Endodermal cell (in vitro differentiated cells): Measurements from ENCODE around the gene PIF1. TPM values are rescaled to one million over a fixed set of nuclear protein-coding genes. Genes with fewer than 3 reads are reported as not detected.

Experiments used
- DNase-seq: peaks from one replicate; pipeline ENCODE4 v3.0.0-alpha.2; 2017
- H3K27ac ChIP-seq: 2 replicates; pipeline ENCODE4 v1.5.1; 2013; ENCODE audit warnings: mild to moderate bottlenecking, low read depth, low read length, moderate library complexity
- H3K27me3 ChIP-seq: 2 replicates; pipeline ENCODE4 v1.6.1; 2013; ENCODE audit warnings: mild to moderate bottlenecking, low read length, moderate library complexity; ENCODE audit not compliant: insufficient read depth, control insufficient read depth, poor library complexity, severe bottlenecking
- H3K36me3 ChIP-seq: 2 replicates; pipeline ENCODE4 v1.7.0; 2013; ENCODE audit warnings: mild to moderate bottlenecking, low read length, moderate library complexity; ENCODE audit not compliant: control insufficient read depth, insufficient read depth
- H3K4me1 ChIP-seq: one replicate; pipeline ENCODE4 v1.7.0; 2013; ENCODE audit warnings: low read length; ENCODE audit not compliant: control insufficient read depth, insufficient read depth
- H3K4me3 ChIP-seq: 2 replicates; pipeline ENCODE4 v1.5.1; 2013; ENCODE audit warnings: mild to moderate bottlenecking, low read length, moderate library complexity
- H3K9ac ChIP-seq: 2 replicates; pipeline ENCODE4 v1.6.1; 2013; ENCODE audit warnings: mild to moderate bottlenecking, low read length, moderate library complexity; ENCODE audit not compliant: poor library complexity, severe bottlenecking; ENCODE audit errors: extremely low read depth
- H3K9me3 ChIP-seq: 2 replicates; pipeline ENCODE4 v1.6.1; 2013; ENCODE audit warnings: mild to moderate bottlenecking, low read length, moderate library complexity; ENCODE audit not compliant: control insufficient read depth
- H3K27ac Mint-ChIP-seq: 2 replicates; pipeline ENCODE4 v1.8.0; 2020; ENCODE audit warnings: mixed read lengths
- H3K27me3 Mint-ChIP-seq: 2 replicates; pipeline ENCODE4 v1.8.0; 2021; ENCODE audit warnings: mild to moderate bottlenecking, mixed read lengths; ENCODE audit not compliant: insufficient read depth
- H3K36me3 Mint-ChIP-seq: 2 replicates; pipeline ENCODE4 v1.8.0; 2020; ENCODE audit warnings: low read depth, mixed read lengths
- H3K4me1 Mint-ChIP-seq: 2 replicates; pipeline ENCODE4 v1.8.0; 2020; ENCODE audit warnings: mixed read lengths
- H3K4me3 Mint-ChIP-seq: 2 replicates; pipeline ENCODE4 v1.8.0; 2020; ENCODE audit warnings: mild to moderate bottlenecking, moderate library complexity, mixed read lengths
- H3K9me3 Mint-ChIP-seq: 2 replicates; pipeline ENCODE4 v1.8.0; 2020; ENCODE audit warnings: mild to moderate bottlenecking, mixed read lengths
- CTCF ChIP-seq: fragments of 200-600 bp; sonication (generic); conservative IDR thresholded peaks from 2 replicates; pipeline ENCODE4 v1.5.0; 2021; ENCODE audit warnings: antibody characterized with exemption, mild to moderate bottlenecking
- WGBS, 2 experiments: methylation state at CpG; one replicate each; pipeline versions ENCODE4 v1.1.5 to v1.1.7; 2013; ENCODE audit warnings: missing lambda C conversion rate in 2 of 2, mixed read lengths in 1 of 2; ENCODE audit not compliant: insufficient coverage in 1 of 2, insufficient read length in 1 of 2; 5-methylcytosine and 5-hydroxymethylcytosine counted together
- total RNA-seq, 2 donors: library from RNA; stranded (reverse); fragmentation: NEBNext Ultra II Directional in 1 of 2; extraction: Animal tissue kit (Norgen Biotek cat#: 25700) in 1 of 2; gene quantifications; 2 replicates in 1 of 2; 3 replicates in 1 of 2; pipeline ENCODE4 v1.2.1, GENCODE V29; 2021

PIF1 gene
- total RNA-seq, 2 donors from 2014 or later, result 60.7 to 64.6 TPM

- no peaks in the 10 kb centered on the region for H3K9me3 ChIP-seq
- Mint-ChIP-seq H3K27me3 (no peaks in the 10 kb centered on the region), H3K4me1 (peaks cover 44% of the 10 kb centered on the region), H3K4me3 (no peak overlapping the region), H3K27ac (peak overlapping the region; percentile 28), H3K36me3 (no peaks in the 10 kb centered on the region), H3K9me3 (no peaks in the 10 kb centered on the region)
- H3K36me3 ChIP-seq, result no peaks in the 10 kb centered on the region
- no peak overlapping the region for H3K9ac ChIP-seq
- no peak for DNase-seq
- H3K4me1 ChIP-seq, result peaks cover 11% of the 10 kb centered on the region
- H3K27me3 ChIP-seq, result no peaks in the 10 kb centered on the region
- WGBS, 2 experiments, result 82 to 100% methylated on average over 1 of the region's 1 CpG
- no peak for TF ChIP-seq CTCF
- peak overlapping the region; percentile 30 for H3K4me3 ChIP-seq
- H3K27ac ChIP-seq, result no peak overlapping the region
Observed at GRCh38 chr15:64779630-64780029, 45.8 kb downstream of the PIF1 start.

- peak; percentile 59 for DNase-seq
- no peak for TF ChIP-seq CTCF
- no peaks in the 10 kb centered on the region for H3K36me3 Mint-ChIP-seq
- no peaks in the 10 kb centered on the region for H3K9me3 ChIP-seq
- H3K9me3 Mint-ChIP-seq, result no peaks in the 10 kb centered on the region
- WGBS, 2 experiments, result 54 to 63% methylated on average over 2 of the region's 2 CpGs
- no peaks in the 10 kb centered on the region for H3K27me3 Mint-ChIP-seq
- no peak overlapping the region for H3K27ac Mint-ChIP-seq
- H3K27me3 ChIP-seq, result no peaks in the 10 kb centered on the region
- H3K4me3 Mint-ChIP-seq, result no peak overlapping the region
- peaks cover 40% of the 10 kb centered on the region for H3K4me1 Mint-ChIP-seq
- H3K4me3 ChIP-seq, result peak overlapping the region; percentile 30
- peaks cover 11% of the 10 kb centered on the region for H3K4me1 ChIP-seq
- H3K36me3 ChIP-seq, result no peaks in the 10 kb centered on the region
- H3K27ac ChIP-seq, result no peak overlapping the region
- no peak overlapping the region for H3K9ac ChIP-seq
Observed at GRCh38 chr15:64779024-64779423, 46.4 kb downstream of the PIF1 start.

GRCh38 chr15:64776402-64776786 lies 49.1 kb downstream of the PIF1 start:
- H3K4me1 ChIP-seq, result peaks cover 12% of the 10 kb centered on the region
- Mint-ChIP-seq H3K27me3 (no peaks in the 10 kb centered on the region), H3K4me3 (peak overlapping the region; percentile 96), H3K36me3 (no peaks in the 10 kb centered on the region), H3K9me3 (no peaks in the 10 kb centered on the region), H3K4me1 (peaks cover 42% of the 10 kb centered on the region), H3K27ac (peak overlapping the region; percentile 96)
- no peaks in the 10 kb centered on the region for H3K9me3 ChIP-seq
- 12 to 16% methylated on average over 11 to 25 of the region's 25 CpGs for WGBS, 2 experiments
- peak overlapping the region; percentile 81 for H3K4me3 ChIP-seq
- no peak for TF ChIP-seq CTCF
- H3K27me3 ChIP-seq, result no peaks in the 10 kb centered on the region
- H3K27ac ChIP-seq, result no peak overlapping the region
- peak; percentile 80 for DNase-seq
- peak overlapping the region; percentile 70 for H3K9ac ChIP-seq
- no peaks in the 10 kb centered on the region for H3K36me3 ChIP-seq
